Heart left ventricle (tissue), 16 donors: ENCODE data around the gene RNF112. TPM values are rescaled to one million over a fixed set of nuclear protein-coding genes. Genes with fewer than 3 reads are reported as not detected.

ENCODE experiments used
- ATAC-seq, 4 donors: fragments of 200-7000 bp; cut with Tn5 transposase; one replicate each; pipeline ENCODE4 v1.9.1; 2020 to 2022; ENCODE audit warnings: moderate library complexity in 4 of 4, mild to moderate bottlenecking in 3 of 4, moderate number of reproducible peaks in 1 of 4
- DNase-seq, 5 donors: peaks; one replicate each; pipeline ENCODE4 v3.0.0-alpha.2; 2020
- H3K27ac ChIP-seq, 12 donors: fragments of 200-600 bp; sonication (generic) in 4 of 12; one replicate each; pipeline versions ENCODE4 v1.5.0 to v1.8.0; 2016 to 2022; ENCODE audit warnings: mild to moderate bottlenecking in 2 of 12
- H3K27me3 ChIP-seq, 9 donors: fragments of 200-600 bp; sonication (generic) in 2 of 9; one replicate each; pipeline versions ENCODE4 v1.5.1 to v1.8.0; 2016 to 2022; ENCODE audit warnings: mild to moderate bottlenecking in 3 of 9
- H3K36me3 ChIP-seq, 9 donors: fragments of 200-600 bp; sonication (generic) in 2 of 9; one replicate each; pipeline versions ENCODE4 v1.5.0 to v1.8.0; 2018 to 2022; ENCODE audit warnings: mild to moderate bottlenecking in 2 of 9
- H3K4me1 ChIP-seq, 12 donors: fragments of 200-600 bp; sonication (generic) in 4 of 12; one replicate each; pipeline versions ENCODE4 v1.5.0 to v1.8.0; 2016 to 2022; ENCODE audit warnings: mild to moderate bottlenecking in 3 of 12
- H3K4me3 ChIP-seq, 12 donors: fragments of 200-600 bp; sonication (generic) in 4 of 12; one replicate each; pipeline versions ENCODE4 v1.5.0 to v1.8.0; 2017 to 2022; ENCODE audit warnings: mild to moderate bottlenecking in 9 of 12, moderate library complexity in 4 of 12
- H3K9me3 ChIP-seq, 12 donors: fragments of 200-600 bp; sonication (generic) in 4 of 12; one replicate each; pipeline versions ENCODE4 v1.5.0 to v1.8.0; 2016 to 2022; ENCODE audit warnings: mild to moderate bottlenecking in 1 of 12
- CTCF ChIP-seq, 12 donors: fragments of 200-600 bp; sonication (generic) in 4 of 12; IDR thresholded peaks; one replicate each; pipeline versions ENCODE4 v1.5.0 to v1.8.0; 2018 to 2022; ENCODE audit warnings: antibody characterized with exemption in 12 of 12, mild to moderate bottlenecking in 5 of 12
- POLR2A ChIP-seq, 2 donors: fragments of 450-650 bp; IDR thresholded peaks; one replicate each; pipeline ENCODE4 v1.6.1; 2017; ENCODE audit warnings: antibody characterized with exemption in 2 of 2, mild to moderate bottlenecking in 2 of 2, moderate library complexity in 2 of 2
- WGBS, 4 donors: extraction: QIAGEN DNeasy Blood & Tissue Kit in 2 of 4; methylation state at CpG; one replicate each; pipeline versions ENCODE4 v1.1.5 to v1.1.7; 2013 to 2018; 5-methylcytosine and 5-hydroxymethylcytosine counted together
- intact Hi-C, 10 donors: fragments of 100-400 bp; cut with DNase I; formaldehyde crosslinking; loops; one replicate each; pipeline versions ENCODE4 v1.11.1 to v1.14.2; 2022
- polyA plus RNA-seq, 2 donors: library from polyadenylated mRNA; stranded (reverse); fragments of 200-250 nt; gene quantifications; one replicate each; pipeline ENCODE4 v1.2.3, GENCODE V29; 2013
- total RNA-seq, 9 donors: library from RNA; depleted of rRNA in 2 of 9; stranded (reverse); fragments of >200 nt in 2 of 9; fragmentation: NEBNext Ultra II Directional in 3 of 9; extraction: Animal tissue kit (Norgen Biotek cat#: 25700) in 3 of 9; gene quantifications; one replicate each; pipeline versions ENCODE4 v1.1.0 to v1.2.4, GENCODE V29; 2016 to 2023
- donor health status: ischemic (EF 13 %, LVEDD 7.1; RV severe dilation, severe dysfunction).
- donor health status: healthy with polysubstance abuse.
- donor health status: DM: no; HTN: yes; CAD: no.
- donor health status: DM: no; HTN: no; CAD: no.
- donor health status: ischemic (EF 25% LVEDD 6.9; RV normal size, moderate dysfunction).
- donor health status: ischemic (EF 25% LVEDD 5.7; RV mildly dilated, moderate dysfunction).
- donor health status: healthy.
- donor health status: DM: yes; HTN: yes; CAD: no.
- donor health status: ischemic (EF 35%, LVEDD 5.7; RV mildly dilated, moderate dysfunction).
- donor health status: nonischemic (EF 11% LVEDD 7.7; RV severe dilation, severe dysfunction).
- donor health status: DM: yes; HTN: yes; CAD: no.
- donor health status: PGD.
- donor health status: ischemic (EF 29% LVEDD 5.4; RV normal size, mild dysfunction).
- donor health status: nonischemic (EF 23%, LVEDD 6.1; RV moderate dilation, normal function).

The RNF112 gene
- total and polyA plus RNA-seq, 11 donors: 0.45 to 3.0 (median 1.4) TPM

GRCh38 chr17:19464031-19465026 lies 53.3 kb downstream of the RNF112 start:
- H3K36me3 ChIP-seq: no peaks in the 10 kb centered on the region
- ATAC-seq: no peak
- no peaks in the 10 kb centered on the region for H3K9me3 ChIP-seq
- 72 to 81% (median 79%) methylated on average over 14 of the region's 14 CpGs for WGBS, 4 donors
- peak overlapping the region in 1 of 12 donors; percentile 42 for H3K4me3 ChIP-seq
- intact Hi-C loops: loop anchor here in 1 of 10 donors (5.0 kb wide), 1 partner anchor 303 kb away; no protein-coding TSS in a partner anchor
- H3K27me3 ChIP-seq: no peaks in the 10 kb centered on the region
- TF ChIP-seq CTCF (IDR thresholded peaks at IDR 0.05) (no peak), POLR2A (IDR thresholded peaks at IDR 0.05) (no peak)
- H3K27ac ChIP-seq: peak overlapping the region in 2 of 12 donors; percentile 68 to 89
- no peak for DNase-seq
- peaks cover 0 to 38% (median 0%) of the 10 kb centered on the region in 12 donors for H3K4me1 ChIP-seq

Other genes starting within 250 kb of the RNF112 start
- gene EPN2, start 173.9 kb upstream of the RNF112 start, total RNA-seq: 100 to 1,000 TPM in 1 of 9 donors, 10 to 100 TPM in 8; 43.9 to 114 (median 73.9) TPM
- 10 to 100 TPM; 26.4 to 37.9 TPM for gene EPN2, start 173.9 kb upstream of the RNF112 start, polyA plus RNA-seq
- 10 to 100 TPM in 5 of 9 donors, 1 to 10 TPM in 4; 5.6 to 27.9 (median 10.8) TPM for gene B9D1, start 48.5 kb upstream of the RNF112 start, total RNA-seq
- gene B9D1, start 48.5 kb upstream of the RNF112 start, polyA plus RNA-seq: 10 to 100 TPM in 1 of 2 donors, 1 to 10 TPM in 1; 9.1 to 10.7 TPM
- 10 to 100 TPM in 6 of 9 donors, 1 to 10 TPM in 3; 8.2 to 25.4 (median 12.1) TPM for gene MAPK7, start 32.7 kb upstream of the RNF112 start, total RNA-seq
- 10 to 100 TPM in 1 of 2 donors, 1 to 10 TPM in 1; 5.7 to 20.0 TPM for gene MAPK7, start 32.7 kb upstream of the RNF112 start, polyA plus RNA-seq
- gene MFAP4, start 24.0 kb upstream of the RNF112 start, total RNA-seq: 10 to 100 TPM; 15.7 to 84.3 (median 51.3) TPM
- 10 to 100 TPM; 19.4 to 29.0 TPM for gene MFAP4, start 24.0 kb upstream of the RNF112 start, polyA plus RNA-seq
- 10 to 100 TPM in 7 of 9 donors, 1 to 10 TPM in 2; 5.8 to 25.5 (median 12.4) TPM for gene SLC47A1, start 122.6 kb downstream of the RNF112 start, total RNA-seq
- 1 to 10 TPM; 1.8 to 9.1 TPM for gene SLC47A1, start 122.6 kb downstream of the RNF112 start, polyA plus RNA-seq
- gene ALDH3A2, start 237.5 kb downstream of the RNF112 start, total RNA-seq: 100 to 1,000 TPM in 1 of 9 donors, 10 to 100 TPM in 8; 57.0 to 129 (median 83.2) TPM
- gene ALDH3A2, start 237.5 kb downstream of the RNF112 start, polyA plus RNA-seq: 10 to 100 TPM; 25.7 to 71.8 TPM